D721Med (cell line): ENCODE measurements around the gene KDM7A.

Experiments
- DNase-seq: peaks from one replicate; pipeline ENCODE4 v3.0.0; 2011; ENCODE audit warnings: low spot score; ENCODE audit not compliant: insufficient read length
- FAIRE-seq: peaks from 2 replicates; lab custom pipeline; 2011; peaks lifted over from hg19 to GRCh38; lab: Jason Lieb, UNC
- TF ChIP-seq, protein P1 (sequence below): IDR thresholded peaks from 2 replicates; pipeline ENCODE4 v1.5.1; 2012; ENCODE audit warnings: mild to moderate bottlenecking, control low read depth; ENCODE audit not compliant: insufficient read depth; ENCODE audit errors: missing control alignments

KDM7A gene

DNA sequence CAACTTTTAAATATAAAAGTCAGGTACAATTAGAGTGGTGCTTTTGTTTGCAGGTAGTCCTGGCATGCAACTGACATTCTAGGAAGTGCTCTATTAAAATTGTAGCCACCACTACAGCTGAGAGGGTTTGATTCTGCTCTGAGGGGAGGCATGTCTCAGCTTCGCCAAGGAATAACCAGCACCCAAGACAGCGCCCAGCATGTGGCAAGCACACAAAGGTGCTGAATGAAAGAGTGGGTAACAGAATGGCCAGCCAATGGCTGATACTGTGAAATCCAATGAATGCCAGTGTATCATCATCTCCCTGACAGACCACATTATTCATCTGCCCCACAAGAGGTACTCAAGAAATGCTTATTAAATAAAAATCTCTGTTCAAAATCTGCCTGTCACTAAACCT, 121.0 kb downstream of the KDM7A start:
- FAIRE-seq: no peak
- TF ChIP-seq, protein P1, sequence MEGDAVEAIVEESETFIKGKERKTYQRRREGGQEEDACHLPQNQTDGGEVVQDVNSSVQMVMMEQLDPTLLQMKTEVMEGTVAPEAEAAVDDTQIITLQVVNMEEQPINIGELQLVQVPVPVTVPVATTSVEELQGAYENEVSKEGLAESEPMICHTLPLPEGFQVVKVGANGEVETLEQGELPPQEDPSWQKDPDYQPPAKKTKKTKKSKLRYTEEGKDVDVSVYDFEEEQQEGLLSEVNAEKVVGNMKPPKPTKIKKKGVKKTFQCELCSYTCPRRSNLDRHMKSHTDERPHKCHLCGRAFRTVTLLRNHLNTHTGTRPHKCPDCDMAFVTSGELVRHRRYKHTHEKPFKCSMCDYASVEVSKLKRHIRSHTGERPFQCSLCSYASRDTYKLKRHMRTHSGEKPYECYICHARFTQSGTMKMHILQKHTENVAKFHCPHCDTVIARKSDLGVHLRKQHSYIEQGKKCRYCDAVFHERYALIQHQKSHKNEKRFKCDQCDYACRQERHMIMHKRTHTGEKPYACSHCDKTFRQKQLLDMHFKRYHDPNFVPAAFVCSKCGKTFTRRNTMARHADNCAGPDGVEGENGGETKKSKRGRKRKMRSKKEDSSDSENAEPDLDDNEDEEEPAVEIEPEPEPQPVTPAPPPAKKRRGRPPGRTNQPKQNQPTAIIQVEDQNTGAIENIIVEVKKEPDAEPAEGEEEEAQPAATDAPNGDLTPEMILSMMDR: no peak
- no peak for DNase-seq

DNA sequence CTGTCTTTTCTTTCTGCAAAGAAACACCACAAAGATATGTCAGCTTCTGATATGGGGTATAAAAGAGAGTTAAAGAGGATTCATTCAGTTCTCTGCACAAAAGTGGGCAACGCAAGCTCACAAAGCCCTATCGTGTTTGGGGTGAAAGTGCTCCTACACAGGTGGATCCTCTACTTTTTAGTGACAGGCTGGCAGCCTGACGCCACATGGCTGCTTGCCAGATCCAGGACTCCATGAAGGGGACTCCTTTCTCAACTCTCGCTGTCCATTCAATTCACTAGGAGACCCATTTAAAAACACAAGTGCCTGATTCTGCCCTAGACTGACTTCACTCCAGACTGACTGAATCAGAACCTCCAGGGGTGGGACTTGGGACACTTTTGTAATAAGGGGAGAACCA, 122.0 kb downstream of the KDM7A start:
- TF ChIP-seq, protein P1: no peak
- no peak for DNase-seq
- FAIRE-seq: no peak

DNA sequence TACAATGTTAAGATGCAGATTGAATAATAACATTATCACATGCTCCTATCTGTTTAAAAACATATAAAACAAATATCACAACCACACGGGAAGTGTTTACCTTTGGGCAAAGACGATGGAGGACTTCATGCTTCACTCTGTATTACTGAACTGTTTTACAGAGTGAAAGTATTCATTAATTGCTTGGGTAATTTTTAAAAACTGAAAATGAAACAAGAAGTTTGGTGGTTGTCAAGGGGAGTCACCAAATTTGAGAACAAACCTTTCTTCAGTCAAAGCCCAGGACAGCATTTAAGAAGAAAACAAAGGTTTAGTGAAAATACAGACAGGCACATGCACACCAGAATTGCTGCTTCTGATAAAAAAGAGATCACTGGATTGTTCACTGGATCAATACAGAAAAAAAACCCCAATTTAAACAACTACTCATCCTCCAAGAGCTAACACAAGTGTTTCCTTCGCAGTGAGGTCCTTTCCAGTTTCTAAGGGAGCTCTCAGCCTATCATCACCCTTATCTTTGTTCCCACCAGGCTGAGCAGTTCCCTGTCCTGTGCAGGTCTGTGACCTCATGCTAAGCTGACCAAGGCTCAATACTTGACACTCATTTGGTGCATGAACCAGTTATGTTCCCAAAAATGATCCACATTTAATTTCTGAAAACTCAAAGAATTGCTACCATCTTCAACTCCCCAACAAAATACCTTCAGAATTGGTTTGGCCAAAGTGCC, 122.8 kb downstream of the KDM7A start:
- TF ChIP-seq, protein P1: no peak
- no peak for DNase-seq
- FAIRE-seq: no peak

DNA sequence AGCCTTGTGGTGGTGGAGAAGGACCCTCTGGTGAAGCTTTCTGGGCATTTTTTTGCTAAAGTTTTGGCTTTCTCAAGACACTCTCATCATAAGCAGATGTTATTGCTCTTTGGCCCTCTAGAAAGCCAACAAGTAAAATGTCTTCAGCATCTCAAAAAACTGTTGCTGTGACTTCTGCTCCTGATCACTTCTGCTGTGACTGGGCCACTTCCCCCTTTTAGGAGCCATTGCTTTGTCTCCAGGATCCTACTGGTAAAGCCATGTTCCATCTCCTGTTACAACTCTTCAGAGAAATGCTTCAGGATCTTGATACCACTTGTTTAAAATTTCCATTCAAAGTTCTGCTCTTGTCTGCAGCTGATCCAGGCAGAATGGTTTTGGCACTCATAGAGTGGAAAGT, 125.0 kb downstream of the KDM7A start:
- DNase-seq: no peak
- TF ChIP-seq, protein P1: no peak
- FAIRE-seq: no peak

DNA sequence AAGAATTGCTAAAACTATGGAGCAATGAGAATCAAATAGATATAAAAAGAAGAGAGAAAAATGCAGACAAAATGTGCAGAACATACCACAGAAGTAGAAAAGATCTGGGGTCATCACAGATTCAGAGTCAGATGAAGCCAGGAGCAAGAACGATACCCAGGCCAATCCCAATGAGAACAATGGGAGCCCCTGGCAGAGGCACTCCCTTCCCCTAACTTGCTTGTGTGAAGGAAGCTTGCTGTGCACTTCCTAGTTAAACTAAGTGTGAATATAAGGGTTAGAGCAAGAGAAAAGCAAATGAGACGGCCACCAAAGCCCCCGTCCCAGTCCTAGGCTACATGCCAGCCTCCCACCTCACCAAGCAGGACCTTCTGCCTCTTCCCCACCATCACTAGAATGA, 126.7 kb downstream of the KDM7A start:
- FAIRE-seq: no peak
- TF ChIP-seq, protein P1: no peak
- DNase-seq: no peak

DNA sequence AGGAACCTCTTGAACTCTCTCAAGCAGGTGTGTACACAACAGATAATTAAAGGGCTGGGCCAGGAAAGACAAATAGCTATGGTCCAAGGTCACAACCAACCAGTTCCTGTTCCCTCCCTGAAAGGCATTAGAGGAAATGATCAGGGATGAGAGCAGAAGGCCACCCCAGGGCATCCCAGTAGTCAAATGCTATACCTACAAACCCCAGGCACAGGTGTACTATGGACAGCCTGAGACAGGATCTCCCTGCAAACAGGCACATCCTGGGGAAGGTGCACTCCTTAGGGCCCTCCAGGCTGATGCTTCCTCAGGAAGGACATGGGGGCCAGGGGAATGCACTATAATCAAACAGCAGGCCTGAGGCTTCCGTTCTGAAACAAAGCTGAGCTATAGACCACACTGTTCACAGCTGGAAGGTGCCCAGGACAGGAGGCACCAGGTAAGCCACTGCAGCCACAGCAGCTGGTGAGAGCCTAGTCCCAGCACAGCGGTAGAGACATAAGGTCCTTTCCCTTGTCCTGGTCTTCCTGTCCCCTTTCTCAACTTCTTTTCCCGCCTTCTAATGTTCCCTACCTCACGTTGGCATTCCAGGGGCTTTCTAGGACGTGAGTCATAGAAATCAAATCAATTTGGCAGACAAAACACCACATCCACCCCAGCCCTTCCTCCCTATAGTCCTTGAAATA, 127.3 kb downstream of the KDM7A start:
- no peak for FAIRE-seq
- no peak for DNase-seq
- TF ChIP-seq, protein P1: no peak

DNA sequence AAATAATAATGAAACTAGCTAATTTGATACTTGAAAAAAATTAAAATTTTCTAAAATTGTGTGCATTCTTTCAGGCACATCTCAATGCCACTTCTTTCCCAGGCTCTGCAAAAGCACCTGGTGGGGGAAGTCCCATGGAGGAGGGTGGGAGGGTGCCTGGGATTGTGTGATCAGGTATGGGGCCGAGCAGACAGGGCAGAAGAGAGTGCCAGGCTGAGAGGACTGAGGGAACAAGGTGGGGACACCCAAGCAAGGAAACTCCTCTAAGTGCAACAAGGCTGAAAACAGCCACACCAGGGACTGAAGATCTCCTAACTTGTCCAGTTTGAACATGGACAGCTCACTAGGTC, 127.8 kb downstream of the KDM7A start:
- DNase-seq (no peak), FAIRE-seq (no peak)
- TF ChIP-seq, protein P1: no peak
